Amniotic epithelial cell (primary cell): ENCODE data around the gene ISM1.

Experiments
- DNase-seq: peaks from one replicate; pipeline ENCODE4 v3.0.0-alpha.2; 2010; ENCODE audit warnings: low read depth

ISM1 gene

DNA sequence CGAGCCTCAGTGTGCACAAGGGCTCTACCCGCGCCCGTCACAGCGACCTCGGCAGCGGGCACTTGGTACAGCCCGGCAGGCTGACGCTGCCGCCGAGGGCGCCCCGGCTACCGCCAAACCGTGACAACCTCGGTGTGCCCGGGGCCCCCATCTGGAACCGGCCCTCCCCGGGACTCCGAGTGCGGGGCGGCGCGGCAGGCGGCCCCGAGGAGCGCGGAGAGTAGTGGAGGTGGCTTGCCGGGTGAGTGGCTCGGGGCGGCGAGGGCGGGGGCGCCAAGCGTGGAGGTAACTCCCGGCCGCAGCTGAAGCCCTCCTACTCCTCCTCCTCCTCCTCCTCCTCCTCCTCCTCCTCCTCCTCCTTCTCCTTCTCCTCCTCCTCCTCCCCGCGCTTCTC, at the start of gene ISM1:
Gene ISM1, plus strand, starts transcription at position 371 of the 394 bp plus-strand sequence. CDS start 503 bp downstream, outside the sequence.
- no peak for DNase-seq

- no peak for DNase-seq
These were observed 47.9 kb upstream of the ISM1 start for GRCh38 chr20:13173201-13173600.

DNA sequence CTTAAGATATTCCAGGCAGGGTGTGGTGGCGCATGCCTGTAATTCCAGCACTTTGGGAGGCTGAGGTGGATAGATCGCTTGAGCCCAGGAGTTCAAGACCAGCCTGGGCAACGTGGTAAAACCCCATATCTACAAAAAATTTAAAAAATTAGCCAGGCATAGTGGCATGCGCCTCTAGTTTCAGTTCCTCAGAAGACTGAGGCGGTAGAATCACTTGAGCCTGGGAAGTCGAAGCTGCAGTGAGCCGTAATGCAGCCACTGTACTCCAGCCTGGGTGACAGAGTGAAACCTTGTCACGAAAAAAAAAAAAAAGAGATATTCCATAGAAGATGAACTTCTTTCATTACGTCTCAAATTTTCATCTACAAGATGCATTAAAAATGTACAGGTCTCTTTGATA, 46.7 kb upstream of the ISM1 start:
- no peak for DNase-seq

GRCh38 chr20:13180986-13181889, 39.8 kb upstream of the ISM1 start:
- DNase-seq, result no peak

GRCh38 chr20:13183005-13183404, 38.1 kb upstream of the ISM1 start:
- DNase-seq, result no peak

- DNase-seq, result no peak
These were observed 34.9 kb upstream of the ISM1 start for GRCh38 chr20:13186043-13186774.

DNA sequence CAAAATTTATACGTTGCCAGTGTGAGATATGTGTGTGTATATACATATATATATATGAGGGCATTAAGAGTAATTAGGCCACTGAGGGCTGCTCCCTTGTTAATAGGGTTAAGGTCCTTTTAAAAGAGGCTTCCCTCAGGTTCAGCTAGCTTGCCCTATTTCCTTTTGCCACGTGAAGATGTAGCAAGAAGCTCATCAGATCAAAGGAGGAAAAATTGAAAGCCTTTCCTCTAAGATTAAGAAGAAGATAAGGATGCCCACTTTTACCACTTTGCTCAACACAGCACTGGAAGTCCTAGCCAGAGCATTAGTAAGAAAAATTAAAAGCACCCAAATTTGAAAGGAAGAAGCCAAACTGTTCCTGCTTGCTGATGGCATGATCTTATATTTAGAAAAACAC, 33.2 kb upstream of the ISM1 start:
- no peak for DNase-seq

- DNase-seq, result no peak
These were observed 21.8 kb upstream of the ISM1 start for GRCh38 chr20:13199279-13199678.

GRCh38 chr20:13200767-13201500, 20.1 kb upstream of the ISM1 start:
- no peak for DNase-seq

GRCh38 chr20:13202565-13202964, 18.5 kb upstream of the ISM1 start:
- DNase-seq, result no peak

GRCh38 chr20:13205425-13205824, 15.6 kb upstream of the ISM1 start:
- DNase-seq, result no peak

DNA sequence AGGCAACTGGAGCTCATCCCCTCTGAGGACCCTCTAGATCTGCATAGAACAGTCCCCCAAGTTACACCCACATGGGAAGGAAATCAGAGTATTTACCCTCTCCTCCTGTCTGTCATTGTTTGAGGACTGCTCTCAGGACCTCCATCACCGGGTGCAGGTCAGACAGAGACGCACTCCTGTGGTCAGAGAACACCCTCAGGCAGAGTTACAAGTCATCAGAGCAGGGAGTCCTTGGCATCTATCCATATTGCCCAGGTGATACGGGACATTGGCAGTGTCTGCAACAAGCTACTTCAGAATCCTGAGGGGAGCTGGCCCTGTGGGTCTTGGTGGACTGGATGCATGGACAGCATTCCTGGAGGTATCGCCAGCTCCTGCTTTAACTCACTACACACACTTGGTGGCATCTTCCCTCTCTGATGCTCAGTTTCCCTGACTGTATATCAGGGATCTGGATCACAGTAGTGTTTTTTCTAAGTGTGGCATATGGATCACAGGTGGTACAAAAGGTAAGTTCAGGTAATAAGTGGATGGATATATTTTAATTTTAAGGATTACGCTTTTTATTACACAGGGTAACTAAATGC, 15.1 kb upstream of the ISM1 start:
- no peak for DNase-seq

DNA sequence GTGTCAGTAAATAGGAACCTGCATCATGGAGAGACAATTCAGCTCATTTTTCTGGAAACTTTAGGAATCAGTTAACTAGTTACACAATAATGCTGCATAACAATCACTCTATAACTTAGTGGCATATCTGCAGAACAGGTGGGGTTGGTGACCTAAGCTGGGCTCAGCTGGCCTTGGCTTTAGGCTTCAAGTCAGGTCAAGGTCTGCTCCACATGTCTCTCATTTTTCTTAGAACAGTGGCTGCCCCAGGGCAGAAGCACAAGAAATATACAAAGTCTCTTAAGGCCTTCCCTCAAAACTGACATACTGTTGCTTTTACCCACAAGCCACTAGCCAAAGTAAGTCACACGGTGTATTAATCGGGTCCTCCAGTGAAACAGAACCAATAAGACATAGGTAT, 14.1 kb upstream of the ISM1 start:
- DNase-seq, result no peak

DNA sequence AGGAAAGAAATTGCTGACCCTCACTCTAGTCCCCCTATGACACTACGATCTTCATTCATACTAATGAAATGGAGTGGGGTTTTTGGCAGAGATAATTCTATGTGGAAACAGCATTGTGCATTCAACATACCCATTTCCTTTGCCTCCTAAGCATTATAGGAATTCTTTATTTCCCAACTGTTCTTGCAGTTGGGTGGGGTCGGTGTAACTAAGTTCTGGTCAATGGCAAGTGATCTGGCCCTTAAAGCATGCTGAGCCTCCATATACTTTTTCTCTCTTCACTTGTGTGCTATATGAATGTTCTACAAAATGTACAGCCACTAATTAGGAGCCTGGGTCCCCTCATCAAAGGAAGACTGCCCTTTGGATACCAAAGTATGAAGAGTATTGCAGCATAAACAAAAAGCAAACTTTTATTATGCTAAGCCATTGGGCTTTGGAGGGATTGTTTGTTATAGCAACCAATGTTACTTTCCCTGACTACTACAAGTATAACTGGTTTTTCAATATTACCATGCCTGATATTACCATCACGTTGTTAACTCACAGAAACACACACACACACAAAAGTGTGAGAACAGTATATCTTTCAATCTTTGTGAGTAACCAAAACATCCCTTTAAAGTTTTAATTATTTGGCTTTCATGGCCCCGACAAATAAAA, 9.0 kb upstream of the ISM1 start:
- no peak for DNase-seq

DNA sequence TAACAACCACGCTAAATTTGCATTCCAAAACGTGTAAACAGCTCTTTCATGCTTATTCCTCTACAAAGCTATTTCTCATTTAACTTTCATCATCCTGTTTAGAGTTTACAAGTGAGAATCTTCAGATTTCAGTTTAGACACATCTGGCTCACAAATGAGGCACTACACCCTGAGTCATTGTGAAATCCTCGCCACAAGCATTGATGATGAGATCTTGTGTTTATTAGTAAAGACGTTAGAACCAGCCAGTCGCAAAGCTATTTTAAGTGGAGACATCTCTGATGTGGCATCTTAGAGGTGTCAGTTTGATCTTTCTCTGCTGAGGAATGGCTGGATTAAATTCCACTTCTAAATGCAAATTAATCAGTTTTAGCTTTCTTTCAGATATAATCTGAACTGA, 8.3 kb upstream of the ISM1 start:
- DNase-seq, result peak; percentile 3

DNA sequence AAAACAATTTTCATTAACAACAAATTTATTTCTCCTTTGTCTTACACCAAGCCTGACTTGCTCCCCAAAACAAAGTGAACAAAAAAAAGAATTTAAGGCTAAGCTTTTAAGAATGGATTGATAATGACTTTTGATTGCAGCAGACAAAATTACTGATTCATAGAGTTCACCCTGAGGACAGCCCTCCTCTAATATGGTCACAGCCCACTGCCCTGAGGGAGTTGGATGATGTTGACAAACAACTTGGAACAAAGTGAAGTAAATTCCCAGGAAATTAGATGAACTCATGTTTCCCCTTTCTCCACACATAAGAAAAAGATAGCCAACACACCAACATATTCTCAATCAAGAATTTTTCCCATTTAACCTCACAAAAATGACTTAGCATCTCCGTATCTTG, 7.7 kb upstream of the ISM1 start:
- DNase-seq, result no peak

DNA sequence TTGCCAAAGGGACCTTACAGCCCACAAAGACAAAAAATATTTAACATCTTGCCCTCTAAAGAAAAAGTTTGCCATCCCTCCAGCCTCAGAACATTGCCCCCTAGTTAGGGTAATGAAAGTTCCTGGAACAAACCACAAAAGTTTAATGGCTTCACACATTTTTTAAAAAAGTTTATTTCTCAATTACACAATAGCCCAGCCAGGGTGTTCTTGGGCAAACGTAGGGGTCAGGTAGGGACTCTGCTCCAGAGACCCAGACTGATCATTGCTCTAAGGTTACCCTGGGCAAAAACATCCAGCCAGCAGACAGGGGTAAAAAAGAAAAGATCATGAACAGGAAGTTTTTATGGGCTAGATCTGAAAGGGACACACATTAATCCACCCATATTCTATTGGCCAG, 4.5 kb upstream of the ISM1 start:
- no peak for DNase-seq

DNA sequence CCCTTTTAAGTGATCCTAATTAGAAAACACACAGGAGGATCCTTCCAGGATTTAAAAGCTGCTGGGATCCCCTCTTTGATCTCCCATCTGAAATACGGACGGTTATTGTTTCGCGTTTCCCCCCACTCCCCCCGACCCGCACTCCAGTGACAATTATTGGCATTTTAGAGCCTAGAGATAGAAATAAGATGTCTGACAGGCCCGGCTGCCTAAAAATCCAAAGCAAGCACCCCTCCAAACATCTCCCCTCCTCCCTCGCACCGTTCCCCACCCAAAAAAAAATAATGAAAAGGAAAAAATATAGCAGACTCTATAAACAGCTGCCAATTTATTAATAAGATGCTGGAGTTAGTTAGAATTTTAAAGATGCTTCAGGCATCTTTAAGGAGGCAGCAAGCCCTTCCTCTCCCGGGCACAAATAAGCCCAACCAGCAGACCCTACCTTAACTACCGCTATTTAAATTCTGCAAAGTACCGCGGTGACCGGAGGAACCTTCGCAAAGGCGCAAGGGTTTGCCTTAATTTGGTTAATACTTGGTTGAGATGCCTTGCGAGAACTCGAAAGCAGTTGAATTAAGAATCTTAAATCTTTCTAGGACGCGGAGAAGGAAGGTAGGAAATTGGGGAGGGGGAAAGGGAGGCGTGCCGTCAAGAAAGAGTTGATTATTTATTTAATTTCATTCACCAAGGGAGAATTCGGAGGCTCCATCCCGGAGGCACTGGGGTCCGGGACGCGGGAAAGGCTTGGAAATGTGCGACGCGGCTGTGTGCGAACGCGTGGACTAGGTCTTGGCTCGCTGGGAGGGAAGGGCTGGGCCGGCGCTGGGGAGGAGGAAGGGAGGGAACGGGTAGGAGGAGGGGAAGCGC, 1.5 kb upstream of the ISM1 start:
- DNase-seq, result no peak

DNA sequence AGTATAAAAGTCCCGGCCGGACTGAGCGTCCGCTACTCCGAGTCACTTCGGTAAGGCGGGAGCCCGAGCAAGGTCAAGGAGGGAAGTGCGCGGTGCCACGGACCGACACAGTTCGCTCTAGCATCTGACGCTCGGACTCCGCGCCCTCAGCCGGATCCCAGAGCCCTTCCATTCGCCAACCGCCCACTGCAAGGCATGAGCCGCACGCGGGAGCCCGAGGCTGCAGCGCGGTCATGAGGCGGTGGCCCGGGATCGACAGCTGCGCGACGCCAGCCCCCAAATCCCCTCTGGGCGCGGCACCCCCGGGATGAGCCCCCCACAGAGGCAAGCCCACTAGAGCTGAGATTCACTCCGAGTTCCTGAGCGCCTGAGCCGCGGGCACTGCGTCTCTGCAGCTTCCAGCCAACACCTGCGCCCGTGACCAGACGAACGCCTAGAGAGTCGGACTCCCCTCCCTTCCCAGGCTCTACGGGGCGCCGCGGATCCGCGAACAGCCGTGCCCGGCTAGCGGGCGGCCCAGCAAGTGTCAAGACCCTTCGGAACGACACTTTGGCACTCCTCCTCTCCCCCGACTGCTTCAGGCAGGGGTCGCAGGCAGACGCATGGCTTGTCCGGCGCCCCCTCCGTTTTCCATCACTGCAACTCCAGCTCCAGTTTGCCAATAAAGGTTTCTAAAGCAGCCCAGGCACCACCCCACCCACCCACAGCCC, 725 bp upstream of the ISM1 start:
- DNase-seq, result peak; percentile 22

DNA sequence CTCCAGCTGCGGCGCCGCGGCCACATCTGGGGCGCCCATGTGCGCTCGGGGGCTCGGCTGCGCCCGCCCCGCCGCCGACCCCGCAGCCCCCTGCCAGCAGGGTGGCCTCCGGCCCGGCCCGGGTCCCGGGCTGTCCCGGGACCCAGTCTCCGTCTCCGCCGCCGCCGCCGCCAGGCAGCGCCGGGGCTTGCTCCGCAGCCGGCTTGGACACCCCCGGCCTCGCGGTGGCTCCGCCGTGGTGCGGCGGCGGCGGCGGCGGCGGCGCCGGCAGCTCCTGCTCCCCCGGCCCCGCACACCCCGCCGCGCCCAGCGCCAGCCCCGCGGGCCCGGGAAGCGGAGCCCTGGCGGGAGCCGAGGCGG, 219 bp downstream of the ISM1 start:
- DNase-seq, result no peak
